SKM-1 treated with dmso at 0.1 percent for 144 hours (cell line): ENCODE results near the gene C9orf153.

Source experiments
- DNase-seq: peaks from one replicate; lab custom pipeline; 2025; ENCODE audit not compliant: unreplicated experiment; lab: John Stamatoyannopoulos, UW

Gene C9orf153

DNA sequence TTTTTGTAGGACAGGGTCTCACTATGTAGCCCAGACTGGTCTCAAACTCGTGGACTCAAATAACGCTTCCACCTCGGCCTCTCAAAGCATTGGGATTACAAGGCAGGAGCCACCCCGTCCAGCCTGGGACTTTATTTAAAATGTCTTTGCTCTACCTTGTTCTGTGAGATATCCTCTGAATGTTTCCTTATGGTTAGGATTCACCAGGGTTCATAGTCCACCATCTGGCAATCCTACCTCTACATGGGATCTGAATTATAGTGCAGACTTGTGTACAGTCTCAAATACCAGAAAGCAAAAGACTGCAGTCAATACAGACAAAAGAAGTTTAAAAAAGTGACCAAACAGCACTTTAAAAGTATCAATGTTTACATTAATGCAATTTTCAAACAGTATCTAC is 12.8 kb upstream of the C9orf153 start:
- DNase-seq = no peak

DNA sequence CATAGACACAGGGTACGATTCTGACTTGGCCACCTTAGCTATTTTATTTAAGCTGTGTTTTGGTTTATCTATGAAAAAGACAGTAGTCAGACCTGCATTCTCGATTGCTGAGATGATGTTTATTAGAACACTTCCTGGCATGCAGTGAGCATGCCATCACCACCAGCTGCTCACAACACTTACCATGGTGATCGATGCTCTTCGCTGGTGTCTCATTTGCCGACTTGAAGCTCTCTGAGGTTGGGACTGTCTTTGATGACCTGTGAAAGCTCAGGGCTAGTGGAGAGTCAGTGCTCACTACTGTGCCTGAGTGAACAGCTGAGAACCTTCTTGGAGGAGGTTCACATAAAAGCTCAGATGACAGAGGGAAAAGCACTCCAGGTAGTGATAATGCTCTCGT is 4.4 kb upstream of the C9orf153 start:
- DNase-seq = no peak

DNA sequence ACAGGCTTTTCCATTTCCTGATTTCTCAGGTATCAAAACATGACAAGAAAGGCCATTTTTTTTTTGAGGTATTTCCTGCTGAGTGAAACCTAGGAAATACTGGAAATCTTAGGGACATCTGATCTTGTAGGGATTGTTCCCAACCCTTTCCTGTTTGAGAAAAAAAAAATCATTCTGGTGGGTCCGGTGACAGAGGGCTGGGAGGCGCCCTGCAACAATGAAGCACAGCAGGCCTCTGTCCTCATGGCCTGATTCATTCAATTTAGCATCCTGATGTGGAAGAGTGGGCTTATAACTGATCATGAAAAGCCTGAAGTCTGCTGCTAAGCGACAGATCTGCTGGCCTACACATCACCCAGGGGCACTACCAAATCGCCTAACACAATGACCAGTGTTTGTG is 3.0 kb upstream of the C9orf153 start:
- DNase-seq = no peak

GRCh38 chr9:86257391-86257790 is 2.1 kb downstream of the C9orf153 start:
- no peak for DNase-seq

GRCh38 chr9:86256653-86257052 is 2.8 kb downstream of the C9orf153 start:
- DNase-seq = no peak

DNA sequence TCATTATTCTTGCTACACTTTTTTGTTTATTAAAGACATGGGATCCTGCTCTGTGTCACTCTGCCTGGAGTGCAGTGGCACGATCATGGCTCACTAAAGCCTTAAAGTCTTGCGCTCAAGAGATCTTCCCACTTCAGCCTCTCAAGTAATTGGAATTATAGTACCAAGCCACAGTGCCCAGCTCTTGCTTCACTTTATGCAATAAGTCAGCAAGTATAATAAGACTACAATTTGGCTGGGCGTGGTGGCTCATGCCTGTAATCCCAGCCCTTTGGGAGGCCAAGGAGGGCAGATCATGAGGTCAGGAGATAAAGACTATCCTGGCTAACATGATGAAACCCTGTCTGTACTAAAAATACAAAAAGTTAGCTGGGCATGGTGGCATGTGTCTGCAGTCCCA is 5.9 kb downstream of the C9orf153 start:
- no peak for DNase-seq

DNA sequence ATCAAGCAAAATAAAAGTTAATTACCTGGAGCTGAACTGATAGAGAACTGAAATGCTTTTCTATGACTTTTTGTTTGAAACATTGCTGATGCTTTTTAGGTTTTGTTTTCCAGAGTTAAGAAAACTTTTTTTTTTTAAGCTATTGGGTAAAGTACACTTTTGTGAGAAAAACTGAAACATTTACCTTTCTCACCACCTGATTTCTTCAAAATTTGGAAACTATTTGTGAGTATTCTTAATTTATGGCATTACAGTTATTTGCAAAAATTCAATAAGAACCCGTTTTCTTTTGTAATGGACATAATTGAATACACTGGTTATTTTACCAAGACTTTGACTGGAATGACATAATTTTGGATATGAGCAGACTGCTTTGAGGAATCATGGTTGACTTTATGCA is 6.6 kb downstream of the C9orf153 start:
- DNase-seq = no peak

DNA sequence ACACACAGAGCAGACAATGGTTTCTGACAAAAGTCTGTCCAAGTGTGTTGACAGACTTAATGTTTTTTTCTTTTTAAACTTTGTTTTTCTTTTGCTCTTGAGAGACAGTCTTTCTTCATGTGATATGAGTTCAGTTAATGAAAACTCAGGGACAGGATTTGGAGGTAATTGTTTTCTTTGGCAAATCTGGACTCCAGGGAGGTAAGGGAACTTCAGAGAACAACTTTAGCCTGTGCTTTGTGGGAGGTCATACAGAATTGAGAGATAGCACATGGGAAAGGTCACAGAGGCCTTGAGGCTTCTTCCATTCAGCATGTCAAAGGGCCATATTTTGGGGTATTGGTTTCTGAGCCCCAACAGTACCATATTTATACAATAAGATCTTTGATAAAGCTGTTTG is 9.3 kb downstream of the C9orf153 start:
- no peak for DNase-seq

GRCh38 chr9:86248746-86249145 is 10.7 kb downstream of the C9orf153 start:
- DNase-seq = no peak

GRCh38 chr9:86246752-86247161 is 12.7 kb downstream of the C9orf153 start:
- no peak for DNase-seq

DNA sequence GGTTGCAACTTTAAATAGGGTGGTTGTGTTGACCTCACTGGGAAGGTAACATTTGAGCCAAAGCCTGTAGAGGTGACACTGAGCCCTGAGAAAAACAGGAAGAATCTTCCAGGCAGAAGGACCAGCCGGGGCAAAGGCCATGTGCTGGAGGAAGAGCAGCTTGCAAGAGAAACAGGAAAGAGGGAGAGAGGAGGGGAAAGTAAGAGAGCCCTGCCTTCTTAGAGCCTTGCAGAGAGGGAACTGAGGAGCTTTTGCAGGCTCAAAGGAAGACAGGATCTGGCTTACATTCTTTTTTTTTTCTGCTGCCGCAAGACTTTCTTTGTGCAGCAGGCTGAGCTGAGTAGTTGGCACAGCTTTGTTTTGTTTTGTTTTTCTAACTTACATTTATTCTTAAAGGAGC is 17.4 kb downstream of the C9orf153 start:
- DNase-seq = peak; percentile 6

GRCh38 chr9:86241216-86241615 is 18.2 kb downstream of the C9orf153 start:
- DNase-seq = no peak

DNA sequence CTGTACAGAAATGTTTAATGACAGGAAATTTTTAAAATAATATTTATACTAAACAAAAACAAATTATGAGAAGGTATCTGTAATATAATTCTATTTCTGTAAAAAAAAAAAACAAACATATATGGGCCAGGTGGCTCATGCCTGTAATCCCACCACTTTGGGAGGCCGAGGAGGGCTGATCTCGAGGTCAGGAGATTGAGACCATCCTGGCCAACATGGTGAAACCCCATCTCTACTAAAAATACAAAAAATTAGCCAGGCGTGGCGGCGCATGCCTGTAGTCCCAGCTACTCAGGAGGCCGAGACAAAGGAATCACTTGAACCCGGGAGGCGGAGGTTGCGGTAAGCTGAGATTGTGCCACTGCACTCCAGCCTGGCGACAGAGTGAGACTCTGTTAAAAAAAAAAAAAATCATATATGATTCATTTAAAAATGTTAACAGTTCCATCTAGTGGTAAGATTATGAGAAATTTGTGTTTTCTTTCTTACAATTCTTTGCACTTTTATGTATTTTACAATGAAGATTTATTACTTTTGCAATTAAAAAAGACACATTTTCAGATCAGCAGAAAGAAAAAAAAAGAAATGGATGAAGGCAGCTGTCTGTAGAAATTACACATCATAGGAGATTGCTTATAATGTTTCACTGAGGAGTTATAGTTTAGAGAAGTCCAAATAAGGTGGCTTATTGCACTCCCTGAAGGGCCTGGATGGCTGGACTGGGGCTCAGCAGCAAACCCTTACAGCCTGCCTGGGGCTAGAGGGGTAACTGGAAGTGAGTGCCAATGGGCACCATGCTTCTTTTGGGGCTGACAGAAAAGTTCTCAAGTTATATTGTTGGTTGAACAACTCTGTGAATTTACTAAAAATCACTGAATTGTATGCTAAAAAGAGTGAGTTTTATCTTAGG is 20.3 kb downstream of the C9orf153 start:
- DNase-seq = no peak

DNA sequence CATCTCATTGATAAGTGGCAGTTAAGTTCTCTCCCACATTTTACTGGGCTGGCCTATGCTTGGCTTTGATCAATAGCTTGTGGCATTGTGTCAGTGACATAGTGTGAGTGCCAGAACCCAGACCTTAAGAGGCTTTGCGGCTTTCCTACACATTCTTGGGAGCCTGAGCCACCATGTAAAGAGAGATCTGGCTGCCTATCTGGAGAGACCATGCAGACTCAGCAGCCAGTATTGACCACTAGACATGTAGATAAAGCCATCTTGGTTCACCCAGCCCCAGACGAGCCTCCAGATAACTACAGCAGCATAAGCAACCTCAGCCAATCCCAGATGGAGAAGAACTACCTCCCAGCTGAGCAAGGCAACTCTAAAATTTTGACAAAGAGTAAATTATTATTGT is 28.6 kb downstream of the C9orf153 start:
- DNase-seq = no peak

DNA sequence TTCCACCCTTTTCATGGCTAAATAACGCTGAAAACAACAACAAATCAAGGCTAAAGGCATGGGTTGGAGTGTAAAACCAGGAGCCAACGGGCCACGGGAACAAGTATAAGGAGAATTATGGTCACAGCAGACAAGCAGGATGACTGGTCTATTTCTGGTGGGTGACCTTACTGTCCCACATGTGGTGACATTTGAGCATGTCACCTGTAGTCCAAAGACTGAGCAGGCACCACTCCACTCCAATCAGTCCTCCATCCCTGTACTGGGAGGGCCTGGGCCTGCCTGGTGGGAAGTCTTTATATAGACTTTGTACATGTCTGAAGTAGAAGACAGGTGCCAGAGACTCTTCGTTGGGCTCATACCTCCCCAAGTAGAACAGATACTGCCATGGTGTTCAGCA is 36.8 kb downstream of the C9orf153 start:
- DNase-seq = no peak

- DNase-seq = no peak
These were observed 39.9 kb downstream of the C9orf153 start for GRCh38 chr9:86219606-86220005.

- DNase-seq = no peak
These were observed 42.2 kb downstream of the C9orf153 start for GRCh38 chr9:86217076-86217755.

DNA sequence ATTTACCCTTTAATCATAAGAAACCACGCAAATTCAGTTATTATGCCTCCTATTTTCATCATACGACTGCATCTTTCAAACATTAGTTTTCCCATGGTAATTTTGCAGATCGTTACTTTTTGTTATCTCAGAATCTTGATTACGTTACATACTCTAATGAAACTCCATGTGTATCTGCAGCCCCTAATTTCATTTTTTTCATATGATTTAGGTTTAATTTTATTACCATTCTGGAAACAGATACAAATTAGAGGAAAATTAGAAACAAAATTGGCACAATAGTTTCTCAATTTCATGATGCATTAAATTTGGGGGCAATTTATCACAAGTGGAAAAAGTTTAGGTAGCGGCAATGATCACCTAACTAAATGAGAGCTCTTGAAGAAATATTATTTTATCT is 52.3 kb downstream of the C9orf153 start:
- no peak for DNase-seq

DNA sequence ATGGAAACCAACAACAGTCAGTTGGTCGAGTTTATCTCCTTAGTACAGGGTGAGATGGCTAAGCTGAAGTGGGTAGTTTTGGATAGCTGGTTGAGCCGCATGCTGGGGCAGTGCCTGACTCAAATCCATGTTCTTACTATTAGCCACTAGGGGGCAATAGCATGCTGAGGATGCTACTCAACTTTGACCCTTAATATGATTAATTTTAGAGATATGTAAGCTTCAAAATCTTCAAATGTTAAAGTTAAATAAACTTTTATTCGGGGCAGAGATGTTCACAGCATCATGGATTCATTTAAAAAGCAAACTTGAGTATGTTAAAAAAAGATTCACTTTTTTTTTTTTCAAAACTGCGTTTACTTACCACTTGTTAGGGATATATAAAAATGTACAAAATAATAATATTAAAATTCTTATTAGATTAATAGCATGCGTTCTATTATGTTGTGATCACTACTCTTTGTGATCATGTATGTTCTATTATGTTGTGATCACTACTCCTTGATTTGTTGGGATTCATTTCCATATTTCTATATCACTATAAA is 57.0 kb downstream of the C9orf153 start:
- DNase-seq = peak; percentile 21

DNA sequence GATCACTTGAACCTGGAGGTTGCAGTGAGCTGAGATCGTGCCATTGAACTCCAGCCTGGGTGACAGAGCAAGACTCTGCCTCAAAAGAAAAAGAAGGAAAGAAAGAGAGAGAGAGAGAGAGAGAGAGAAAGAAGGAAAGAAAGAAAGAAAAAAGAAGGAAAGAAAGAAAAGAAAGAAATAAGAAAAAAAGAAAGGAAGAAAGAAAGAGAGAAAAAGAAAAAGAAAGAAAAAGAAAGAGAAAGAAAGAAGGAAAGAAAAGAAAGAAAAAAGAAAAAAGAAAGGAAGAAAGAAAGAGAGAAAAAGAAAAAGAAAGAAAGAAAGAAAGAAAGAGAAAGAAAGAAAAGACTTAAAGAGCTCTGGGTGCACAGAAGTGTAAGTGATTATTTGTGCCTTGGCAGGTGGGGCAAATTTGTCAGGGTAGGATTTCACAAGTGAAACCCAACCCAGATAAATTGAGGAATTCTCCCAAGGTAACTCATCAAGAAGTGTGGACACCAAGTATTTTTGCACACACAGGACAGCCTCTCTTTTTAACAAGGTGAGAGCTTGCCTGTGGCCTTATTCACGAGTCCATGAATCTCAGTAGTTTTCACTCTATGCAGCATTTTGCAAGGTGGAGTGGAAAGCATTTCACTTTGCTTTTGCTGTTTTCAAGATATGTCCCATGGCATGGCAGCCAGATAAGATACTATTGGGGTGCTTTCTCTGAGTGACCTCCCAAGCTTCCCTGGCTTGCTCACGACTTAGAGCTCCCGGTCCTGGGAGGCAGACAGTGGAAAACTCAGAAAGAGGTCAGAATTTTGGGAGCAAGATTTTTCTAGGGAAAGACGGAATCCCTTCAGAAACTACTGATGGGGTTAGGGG is 57.8 kb downstream of the C9orf153 start:
- DNase-seq = no peak

- no peak for DNase-seq
These were observed 58.8 kb downstream of the C9orf153 start for GRCh38 chr9:86200599-86201162.
